Activated naive CD4-positive, alpha-beta T cell treated with Interleukin-2 at 50 U/mL for 16 hours (primary cell): ENCODE results near the gene DISC1.

Source experiments
- DNase-seq: peaks from one replicate; pipeline ENCODE4 v3.0.0-alpha.2; 2020

The DISC1 gene

DNA sequence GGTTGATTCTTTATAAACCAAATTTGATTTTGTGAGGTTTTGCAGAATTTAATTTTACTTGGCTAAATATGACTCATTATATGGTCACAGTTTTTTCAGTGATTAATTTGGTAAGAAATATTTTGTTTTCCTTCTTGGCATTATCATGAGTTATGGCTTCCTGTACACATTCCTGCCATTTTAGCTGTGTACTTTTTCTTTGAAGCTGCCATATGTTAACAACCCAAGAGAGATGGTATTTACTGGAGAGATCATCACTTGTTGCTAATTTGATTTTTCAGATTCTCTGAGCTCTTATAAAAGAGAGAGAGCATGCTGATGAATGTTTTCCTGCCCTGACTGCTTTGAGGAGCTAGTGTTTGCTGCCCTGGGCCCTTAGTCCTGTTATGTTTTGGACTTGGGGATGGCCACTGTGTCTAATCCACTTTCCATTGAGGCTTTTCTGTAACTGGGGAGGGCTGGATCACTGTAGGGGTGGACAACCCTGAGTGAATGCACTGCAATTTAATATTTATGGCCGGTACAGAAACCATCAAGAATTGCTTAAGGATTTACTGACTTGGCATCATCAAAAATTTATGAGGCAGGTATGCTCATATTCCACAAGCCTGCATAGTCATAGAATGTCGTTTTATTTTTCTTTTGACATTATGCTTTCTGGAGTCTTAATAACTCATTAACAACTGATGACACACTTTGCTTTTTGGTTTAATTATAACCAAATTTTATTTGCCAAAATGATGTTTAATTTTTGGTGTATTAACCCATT, 200.9 kb downstream of the DISC1 start:
- no peak for DNase-seq

DNA sequence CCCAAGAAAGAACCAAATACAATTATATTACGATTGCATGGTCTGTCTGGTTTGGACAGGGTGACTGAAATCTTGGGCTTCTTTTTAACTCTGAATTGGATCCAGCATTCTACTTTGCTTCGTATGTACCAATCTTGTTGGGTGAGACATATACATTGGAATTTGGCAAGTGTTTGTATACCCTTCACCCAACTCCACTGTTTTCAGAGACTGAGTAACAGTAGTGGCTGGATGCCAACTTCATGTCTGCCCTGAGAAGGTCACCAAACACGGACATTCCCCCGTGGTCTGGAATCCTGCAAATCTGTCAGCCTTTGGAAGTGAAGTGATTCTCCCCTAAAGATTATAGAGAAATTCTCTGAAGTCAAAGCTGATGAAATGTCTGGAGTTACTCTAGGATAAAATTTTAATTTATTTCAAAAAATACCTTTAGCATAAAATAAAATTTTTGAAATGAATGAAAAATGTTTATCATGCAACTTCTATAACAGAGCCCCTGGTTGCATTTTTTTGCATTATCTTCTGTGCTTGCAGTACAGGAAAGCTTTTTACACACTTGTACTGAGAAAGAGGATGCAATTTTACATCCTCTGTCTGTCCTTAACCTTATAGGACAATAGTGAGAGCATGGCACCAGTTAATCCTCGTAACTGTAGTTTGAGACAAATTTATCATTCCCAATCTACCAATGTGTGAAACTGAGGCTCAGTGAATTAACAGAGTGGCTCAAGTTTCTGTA, 201.8 kb downstream of the DISC1 start:
- no peak for DNase-seq

DNA sequence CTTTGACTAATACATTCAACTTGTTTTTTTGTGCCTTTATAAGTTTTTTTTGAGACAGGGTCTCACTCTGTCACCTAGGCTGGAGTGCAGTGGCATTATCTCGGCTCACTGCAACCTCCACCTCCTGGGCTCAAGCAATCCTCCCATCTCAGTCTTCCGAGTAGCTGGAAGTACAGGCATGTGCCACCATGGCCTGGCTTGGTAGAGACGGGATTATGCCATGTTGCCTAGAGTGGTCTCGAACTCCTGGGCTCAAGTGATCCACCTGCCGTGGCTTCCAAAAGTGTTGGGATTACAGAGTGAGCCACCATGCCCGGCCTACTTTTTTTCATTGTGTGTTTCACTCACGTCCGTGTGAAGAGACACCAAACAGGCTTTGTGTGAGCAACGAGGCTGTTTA, 202.7 kb downstream of the DISC1 start:
- no peak for DNase-seq

DNA sequence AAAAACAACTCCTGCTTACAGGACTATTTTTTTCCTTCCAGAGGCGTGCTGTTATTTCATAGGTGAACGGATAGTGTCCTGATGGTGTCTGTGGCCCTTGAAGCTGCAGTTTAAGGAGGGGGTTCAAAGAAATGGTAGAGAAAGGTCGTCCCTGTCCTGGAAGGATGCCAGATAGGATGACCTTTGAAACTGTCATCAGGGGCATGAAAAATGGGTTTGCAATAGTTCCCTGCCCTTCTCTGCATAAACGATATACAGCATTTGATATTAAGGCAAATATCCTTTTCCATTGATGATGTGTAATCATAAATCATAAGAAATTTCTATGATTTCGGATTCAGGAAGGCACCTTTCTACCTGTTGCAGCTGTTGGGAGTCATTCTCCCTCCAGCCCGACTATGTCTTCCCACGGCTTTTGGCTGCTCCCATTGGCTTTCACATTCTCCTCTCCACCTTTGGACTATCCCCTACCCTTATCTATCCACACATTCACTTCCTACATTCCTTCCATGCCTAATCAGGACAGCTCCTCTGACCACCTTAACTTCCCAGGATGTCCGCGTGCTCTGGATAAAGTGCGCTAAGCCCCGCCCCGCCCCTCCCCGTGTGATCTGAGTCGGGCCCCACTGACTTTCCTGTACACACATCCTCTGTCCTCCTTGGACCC, 209.8 kb downstream of the DISC1 start:
- no peak for DNase-seq

DNA sequence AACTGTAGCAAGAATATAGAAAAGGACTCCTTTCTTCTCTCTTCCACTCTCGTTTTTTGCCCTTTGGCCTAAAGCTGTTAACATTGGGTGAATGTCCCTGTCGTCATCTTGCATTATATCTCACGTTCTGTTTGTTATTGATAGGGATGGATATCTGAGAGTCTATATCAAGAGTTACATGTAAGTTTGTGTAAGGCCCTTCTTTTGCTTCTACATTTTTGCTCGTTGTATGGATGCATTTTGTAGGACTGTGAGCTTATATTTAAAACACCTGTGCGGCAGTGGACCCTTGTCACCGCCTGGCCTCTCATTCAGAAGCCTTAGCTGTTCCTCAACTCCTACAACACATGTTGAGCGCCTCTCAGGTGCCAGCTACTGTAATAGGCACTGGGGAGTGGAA, 211.9 kb downstream of the DISC1 start:
- DNase-seq: no peak

DNA sequence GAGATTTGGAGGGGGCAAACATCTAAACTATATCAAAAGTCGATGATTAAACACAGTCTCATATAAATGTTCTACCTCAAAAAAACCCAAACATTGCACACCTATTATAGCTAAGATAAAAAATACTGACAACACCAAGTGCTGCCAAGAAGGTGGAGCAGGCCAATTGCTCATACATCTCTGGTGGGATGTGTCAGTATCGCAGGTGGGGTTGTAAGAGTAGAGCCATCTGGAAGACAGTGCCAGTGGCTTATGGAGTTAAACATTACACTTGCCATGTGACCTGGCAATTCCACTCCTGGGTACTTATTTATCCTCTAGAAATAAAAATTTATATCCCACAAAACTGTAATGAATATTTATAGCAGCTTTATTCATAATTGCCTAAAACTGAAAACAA, 213.4 kb downstream of the DISC1 start:
- DNase-seq: no peak

DNA sequence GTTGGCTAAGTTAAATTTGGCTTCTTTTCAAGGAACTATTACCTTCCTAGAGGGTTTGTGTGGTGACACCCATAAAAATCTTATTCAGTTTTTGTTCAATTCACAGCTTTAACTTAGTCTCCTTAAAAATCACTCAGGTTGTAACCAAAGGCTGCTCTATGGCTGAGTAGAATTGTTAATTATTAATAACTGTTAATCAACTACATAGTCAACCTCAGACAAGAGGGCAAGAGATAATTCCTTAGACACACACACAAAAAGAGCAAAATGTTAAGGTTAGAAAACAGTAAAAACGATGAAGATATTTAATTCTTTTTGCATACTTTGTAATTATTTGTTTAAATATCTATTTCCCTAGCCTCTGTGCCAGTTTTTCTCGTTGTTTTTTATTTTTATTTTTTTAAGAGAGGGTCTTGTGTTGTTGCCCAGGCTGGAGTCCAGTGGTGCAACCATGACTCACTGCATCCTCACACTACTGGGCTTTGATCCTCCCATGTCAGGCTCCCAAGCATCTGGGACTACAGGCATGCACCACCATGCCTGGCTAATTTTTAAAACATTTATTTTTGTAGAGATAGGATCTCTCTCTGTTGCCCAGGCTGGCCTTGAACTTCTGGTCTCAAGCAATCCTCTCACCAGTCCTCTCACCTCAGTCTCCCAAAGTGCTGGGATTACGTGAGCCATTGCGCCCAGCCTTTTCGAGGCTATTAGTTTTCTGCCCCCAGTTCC, 215.2 kb downstream of the DISC1 start:
- no peak for DNase-seq

DNA sequence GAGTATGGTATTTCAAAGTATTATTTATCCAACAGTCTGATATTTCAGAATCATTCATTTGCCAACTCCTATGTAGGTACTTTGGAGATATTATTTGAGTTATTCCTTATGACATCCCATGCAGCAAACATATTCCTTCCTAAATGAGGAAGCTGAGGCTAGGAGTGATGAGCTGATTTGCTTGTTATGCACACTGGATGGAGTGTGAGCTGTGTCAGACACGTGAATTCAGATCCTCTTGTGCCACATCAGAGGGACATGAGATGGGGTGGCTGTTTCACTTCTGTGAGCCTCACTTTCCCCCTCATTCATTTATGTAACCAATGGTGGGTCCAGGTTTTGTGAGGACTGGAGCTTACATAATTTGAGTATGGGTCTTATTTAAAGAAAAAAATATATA, 215.9 kb downstream of the DISC1 start:
- DNase-seq: no peak

DNA sequence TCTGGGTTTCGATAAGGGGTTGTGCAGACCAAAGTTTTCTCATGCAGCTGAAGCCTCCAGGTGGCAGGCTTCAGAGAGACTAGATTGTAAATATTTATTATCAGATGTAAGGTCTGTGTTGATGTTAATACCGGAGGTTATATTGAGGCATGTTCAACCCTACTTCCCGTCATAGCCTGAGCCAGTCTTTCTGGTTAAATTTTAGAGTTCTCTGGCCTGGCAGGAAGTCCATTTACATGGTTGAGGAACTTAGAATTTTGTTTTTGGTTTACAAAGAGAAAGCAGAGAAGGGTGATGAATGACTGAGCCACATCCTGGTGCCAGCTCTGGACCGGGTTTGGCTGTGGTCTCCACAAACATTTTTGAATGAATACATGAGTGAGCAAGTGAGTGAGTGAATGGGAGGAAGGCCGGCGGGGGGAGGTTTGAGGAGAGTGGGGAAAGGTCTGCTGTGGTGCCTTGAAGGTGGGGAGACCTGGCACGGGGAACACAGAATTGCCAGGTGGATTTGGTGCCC, 218.5 kb downstream of the DISC1 start:
- DNase-seq: no peak

DNA sequence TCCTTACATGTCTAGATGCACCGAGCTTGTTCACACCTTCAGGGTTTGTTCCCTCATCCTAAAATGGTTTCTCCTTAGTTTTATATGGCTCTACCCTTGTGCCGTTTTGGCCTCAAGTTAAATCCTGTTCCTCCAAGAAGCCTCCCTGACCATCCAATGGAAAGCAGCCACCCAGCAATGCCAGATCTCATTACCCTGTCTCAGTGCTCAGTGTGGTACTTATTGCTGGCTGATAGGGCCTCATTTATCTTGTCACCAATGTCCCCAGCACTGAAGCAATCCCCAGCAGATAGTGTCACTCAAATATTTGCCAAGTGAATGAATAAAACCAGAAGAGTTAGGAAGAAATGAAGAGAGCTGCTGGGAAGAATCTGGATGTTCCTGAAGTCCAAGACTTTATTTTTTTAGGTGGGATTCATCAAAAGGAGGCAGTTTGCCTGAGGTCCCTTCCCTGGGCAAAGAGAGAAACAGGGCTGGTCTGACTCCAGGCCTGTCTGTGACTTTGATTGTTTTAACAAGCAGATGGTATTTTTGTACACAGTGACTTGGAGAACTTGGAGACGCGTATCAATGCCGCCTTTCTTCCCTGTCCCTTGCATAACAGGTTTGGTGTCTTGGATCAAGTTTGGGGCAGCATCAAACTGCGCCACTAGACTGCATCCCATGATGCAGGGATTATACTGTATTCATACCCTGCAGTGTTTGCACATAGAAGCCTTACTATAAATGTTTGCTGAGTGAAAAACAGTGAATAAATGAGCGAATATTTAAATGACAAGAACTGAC, 221.2 kb downstream of the DISC1 start:
- no peak for DNase-seq

DNA sequence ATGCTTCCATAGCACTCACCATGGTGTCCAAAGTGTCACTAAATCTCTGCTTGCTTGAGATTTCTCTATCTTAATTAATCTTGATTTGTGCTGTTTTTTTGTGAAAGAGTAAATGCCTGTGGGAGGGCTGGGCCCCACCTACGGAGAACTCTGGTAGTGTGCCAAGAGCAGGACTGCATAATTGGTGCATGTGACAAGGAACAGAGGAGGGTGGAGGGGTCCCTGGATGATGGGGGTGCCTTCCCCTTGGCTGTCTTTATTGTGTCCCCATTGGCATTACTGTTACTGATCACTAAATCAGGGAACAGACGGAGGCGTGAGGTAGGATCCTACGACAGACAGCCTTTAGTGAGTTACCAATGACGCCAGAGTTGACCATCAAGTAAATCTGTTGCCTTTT, 223.4 kb downstream of the DISC1 start:
- no peak for DNase-seq

DNA sequence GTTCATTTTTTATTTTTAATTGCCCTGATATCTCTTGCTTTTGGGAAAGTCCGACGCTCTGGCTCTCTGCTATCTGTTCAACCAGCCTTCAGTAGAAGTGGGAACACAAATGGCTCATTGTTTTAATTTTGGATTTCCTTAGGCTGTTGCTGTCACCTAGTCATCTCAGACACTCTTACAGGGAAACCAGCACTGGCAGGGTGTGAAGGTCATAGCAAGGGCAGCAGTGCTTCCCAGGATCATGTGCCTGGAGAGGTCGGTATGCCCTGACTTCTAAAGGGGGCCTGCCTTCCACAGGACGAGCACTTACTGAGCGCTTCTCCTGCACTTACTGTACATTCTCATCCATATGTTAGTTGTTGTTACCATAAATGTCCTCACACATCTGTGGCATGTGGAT, 224.2 kb downstream of the DISC1 start:
- no peak for DNase-seq

DNA sequence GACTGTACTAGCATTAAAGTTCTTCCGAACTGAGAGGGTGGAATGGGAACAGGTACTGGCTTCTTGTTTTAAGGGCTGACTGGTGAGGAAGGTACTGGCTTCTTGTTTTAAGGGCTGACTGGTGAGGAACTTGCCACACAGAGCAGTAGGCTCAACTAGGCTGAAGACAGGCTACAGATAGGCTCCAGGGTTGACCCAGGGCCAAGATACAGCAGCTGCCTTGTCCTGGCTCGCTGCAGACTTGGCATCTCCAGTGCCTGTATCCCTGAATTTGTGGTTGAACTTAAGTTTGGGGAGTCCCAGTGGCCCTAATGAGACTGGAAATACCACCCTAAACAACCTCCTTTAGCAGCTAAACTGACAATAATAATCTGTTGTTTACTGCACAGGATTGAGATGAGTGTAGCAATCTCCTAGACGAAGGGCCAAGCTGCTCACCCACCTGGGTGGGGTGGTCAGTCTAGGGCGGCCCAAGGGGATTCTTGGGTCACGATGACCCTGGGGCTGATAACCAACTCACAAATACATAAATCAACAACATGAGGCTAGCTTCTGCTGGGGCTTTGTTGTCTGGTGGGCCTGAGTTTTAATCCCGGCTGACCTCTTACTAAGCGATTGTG, 227.1 kb downstream of the DISC1 start:
- no peak for DNase-seq

DNA sequence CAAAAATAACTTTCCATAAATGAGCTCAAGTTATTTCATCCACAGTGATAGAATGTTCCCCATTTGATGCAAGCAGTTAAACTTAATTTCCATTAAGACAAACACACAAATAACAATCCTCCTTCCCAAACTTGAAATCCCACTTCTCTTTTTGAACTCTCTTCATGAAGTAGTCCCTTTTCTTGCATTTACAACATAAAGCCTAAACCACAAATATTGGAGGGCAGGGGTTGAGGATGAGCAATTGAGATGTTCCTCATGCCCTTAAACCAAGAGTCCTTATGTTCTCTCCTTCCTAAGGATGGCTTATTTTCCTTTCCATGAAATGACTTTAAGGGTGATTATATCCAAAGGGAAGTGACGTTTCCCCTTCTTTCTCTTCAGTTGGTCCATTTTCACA, 228.8 kb downstream of the DISC1 start:
- no peak for DNase-seq

DNA sequence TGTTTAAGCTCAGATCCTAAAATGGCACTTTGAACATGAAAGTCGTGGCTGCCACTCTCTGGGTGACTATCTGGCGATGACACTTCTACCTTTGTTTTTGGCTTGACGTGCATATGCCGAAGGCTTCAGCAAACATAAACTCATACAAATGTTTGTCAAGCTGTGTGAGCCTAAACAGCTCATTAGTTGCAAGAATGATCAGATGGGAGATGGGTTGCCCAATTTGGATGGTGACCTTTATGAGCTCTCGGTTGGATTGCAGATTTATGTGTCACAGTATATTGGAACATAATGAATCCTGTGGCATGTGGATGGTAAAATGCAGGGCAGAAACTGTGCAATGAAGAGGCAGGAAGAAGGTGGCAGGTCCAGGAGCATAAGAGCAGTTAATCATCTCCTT, 229.3 kb downstream of the DISC1 start:
- DNase-seq: no peak

DNA sequence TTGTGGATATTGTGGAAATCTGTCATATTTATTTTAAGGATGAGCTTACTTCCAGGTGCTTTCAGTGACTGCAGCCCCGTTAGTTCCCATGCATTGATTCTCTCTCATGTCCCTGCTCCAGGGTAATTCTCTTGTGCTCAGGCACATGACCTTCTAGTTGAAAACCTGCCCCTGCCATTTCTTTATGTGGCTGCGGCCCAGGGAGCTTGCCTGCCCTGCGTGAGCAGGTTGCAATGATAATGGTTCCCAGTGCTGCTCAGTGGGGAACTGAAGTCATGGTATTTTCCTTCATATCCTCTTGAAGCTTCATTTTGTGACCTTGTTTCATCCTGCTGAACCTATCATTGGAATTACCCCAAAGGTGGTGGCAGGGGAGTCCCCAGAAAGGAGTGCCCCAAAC, 229.8 kb downstream of the DISC1 start:
- DNase-seq: no peak

DNA sequence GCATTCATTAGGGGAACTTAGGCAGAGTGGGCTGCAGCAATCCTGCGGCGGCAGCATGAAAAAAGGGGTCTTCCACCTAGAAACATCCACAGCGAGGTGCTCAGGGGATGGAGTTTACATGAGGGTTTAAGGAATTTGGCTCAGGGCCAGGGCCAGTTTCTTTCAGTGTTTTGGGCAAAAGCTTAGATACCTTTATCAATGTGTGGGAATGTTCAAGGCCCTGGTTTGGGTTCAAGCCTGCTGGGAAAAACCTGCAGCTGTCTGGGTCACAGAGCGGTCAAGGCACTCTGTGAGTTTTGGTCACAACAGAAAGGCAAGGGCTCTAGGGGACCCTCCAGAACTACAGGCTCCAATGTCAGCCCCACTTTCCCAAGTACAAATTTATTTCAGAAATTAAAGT, 230.3 kb downstream of the DISC1 start:
- no peak for DNase-seq

DNA sequence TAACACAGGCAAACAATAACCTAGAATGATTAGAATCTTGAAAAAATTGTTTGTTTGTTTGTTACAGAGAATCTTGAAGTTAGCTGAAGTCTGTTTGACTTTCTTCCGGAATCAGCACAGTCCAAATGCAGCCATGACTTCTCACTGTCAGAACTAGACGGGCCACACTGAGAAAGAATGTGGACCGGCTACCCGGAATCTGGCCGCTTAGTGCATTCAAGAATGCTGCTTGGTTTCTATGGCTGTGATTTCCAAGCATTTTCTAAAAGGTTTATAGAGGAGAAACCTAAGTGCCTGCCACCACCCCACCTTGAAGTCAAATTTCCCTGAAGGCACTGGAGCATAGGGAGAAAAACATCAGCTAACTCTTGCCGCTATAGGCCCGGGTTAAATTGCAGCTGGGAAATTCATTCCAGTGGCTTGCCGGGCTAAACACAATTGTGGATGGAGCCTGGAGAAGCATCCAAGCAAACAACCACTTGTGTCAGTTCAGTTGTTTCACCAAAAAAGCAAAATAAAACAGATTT, 231.1 kb downstream of the DISC1 start:
- DNase-seq: no peak

DNA sequence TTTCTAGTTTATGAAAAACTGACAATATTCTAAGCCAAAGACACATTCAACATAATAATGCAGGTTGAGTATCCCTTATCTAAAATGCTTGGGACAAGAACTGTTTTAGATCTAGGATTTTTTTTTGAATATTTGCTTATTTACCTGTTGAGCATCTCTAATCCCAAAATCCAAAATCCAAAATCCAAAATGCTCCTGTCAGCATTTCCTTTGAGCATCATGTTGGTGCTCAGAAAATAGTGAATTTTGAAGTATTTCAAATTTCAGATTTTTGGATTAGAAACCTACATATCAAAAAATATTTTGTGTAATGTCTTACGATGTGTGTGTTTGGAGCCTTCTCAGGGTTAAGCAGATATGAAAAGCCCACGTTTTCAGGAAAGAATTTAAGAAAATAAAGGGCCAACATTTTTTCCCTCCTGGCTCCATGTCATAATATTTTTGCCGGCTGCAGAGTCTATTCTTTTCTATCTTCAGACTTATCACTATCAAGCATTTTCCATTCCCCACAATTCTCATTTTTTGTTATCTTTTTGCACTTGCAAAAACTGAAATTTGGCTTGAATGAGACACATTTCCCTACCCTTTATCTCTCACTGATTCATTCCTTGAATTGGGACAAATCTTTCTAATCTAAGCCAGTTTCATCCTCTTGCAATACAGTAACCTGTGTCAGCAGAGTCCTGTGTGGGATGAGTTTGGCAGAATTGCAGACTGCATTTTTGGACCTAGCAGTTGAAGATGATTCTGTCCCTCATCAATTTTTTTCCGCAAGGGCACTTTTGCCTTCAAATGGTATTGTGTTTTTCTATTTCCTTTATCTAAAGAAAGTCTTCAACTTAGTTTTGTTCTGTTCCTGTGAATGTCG, 233.9 kb downstream of the DISC1 start:
- DNase-seq: no peak
